ENCODE data around the gene VPS54.

Gene VPS54

DNA sequence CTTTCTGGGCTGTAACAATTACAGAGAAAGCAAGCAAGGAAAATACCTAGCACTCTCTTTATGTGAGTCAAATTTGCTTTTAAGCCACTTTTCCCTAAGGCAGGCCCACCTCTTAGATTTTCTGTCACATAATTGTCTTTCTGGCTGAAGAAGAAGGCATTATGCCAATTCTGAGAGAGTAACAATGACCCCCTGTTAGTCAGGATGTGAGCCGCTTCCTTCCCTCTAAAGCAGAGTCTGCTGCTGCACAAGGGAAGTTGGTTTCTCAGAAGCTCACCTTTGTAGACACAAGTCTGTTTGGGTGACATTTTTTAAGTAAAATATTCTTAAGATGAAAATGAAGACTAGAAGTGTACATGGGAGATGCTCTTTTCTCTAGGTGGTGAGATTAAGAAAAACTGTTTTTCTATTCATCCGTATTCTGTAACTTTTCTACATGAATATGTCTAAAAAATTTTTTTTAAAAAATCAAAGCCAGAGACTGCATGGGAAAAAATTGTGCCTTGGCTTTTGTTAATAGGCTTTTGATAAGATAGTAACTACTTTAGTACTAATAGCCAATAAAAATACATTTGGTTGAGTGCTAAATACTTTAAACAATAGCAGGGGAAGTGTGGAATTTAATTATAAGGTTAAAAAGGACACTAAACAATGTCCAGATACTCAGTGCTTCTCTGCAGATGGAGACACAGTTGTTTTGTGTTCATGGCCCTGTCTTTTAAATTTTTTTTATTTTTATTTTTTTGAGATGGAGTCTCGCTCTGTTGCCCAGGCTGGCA lies 33.4 kb upstream of the VPS54 start:
- Histone ChIP-seq H3K27ac (ENCODE audit: insufficient read depth, low read depth, low read length, poor library complexity, severe bottlenecking) (no peak overlapping the region), H3K4me3 (ENCODE audit: insufficient read depth, low read depth, low read length) (no peak overlapping the region), H3K9me3 (ENCODE audit: control insufficient read depth, low read length) (no peaks in the 10 kb centered on the region), H3K4me1 (ENCODE audit: control insufficient read depth, insufficient read depth, low read length) (peaks cover 14% of the 10 kb centered on the region), H3K36me3 (ENCODE audit: control insufficient read depth, insufficient read depth, low read length) (no peaks in the 10 kb centered on the region), H3K27me3 (ENCODE audit: control insufficient read depth, insufficient read depth, low read length, poor library complexity, severe bottlenecking) (no peaks in the 10 kb centered on the region)
- 86 to 92% methylated on average over 2 of the region's 3 CpGs for WGBS, 2 experiments

DNA sequence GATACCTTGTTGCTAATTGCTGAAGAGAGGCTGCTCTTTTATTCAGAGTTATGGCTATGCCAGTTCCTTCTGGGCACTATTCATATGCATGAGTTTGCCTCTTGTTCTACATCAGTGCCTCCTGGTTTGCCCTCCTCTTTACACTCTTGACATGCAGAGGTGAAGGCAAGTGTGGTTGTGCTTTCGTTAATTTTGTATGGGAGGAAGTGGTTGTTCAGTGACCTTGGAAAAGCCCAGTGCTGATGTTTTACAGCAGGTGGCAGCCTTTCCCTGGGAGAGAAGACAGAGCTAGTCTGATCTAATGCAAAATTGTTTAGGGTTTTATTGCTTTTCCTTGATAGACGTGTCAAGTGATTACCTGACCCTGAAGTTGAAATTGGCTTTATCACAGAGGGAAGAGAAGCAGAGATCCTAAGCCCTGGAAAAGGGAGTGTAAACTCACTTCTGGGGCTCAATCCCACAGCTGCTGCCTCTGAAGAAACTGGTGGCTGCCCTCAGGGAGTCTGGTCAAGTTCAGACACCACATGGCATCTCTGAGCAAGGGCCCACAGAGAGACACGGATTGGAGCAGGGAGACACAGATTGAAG lies 30.5 kb upstream of the VPS54 start:
- Histone ChIP-seq H3K36me3 (ENCODE audit: control insufficient read depth, insufficient read depth, low read length) (no peaks in the 10 kb centered on the region), H3K9me3 (ENCODE audit: control insufficient read depth, low read length) (no peaks in the 10 kb centered on the region), H3K27me3 (ENCODE audit: control insufficient read depth, insufficient read depth, low read length, poor library complexity, severe bottlenecking) (no peaks in the 10 kb centered on the region), H3K4me3 (ENCODE audit: insufficient read depth, low read depth, low read length) (no peak overlapping the region), H3K4me1 (ENCODE audit: control insufficient read depth, insufficient read depth, low read length) (peaks cover 14% of the 10 kb centered on the region), H3K27ac (ENCODE audit: insufficient read depth, low read depth, low read length, poor library complexity, severe bottlenecking) (no peak overlapping the region)
- 31 to 36% methylated on average over 3 of the region's 3 CpGs for WGBS, 2 experiments

- WGBS, 2 experiments: 87 to 97% methylated on average over 2 of the region's 2 CpGs
- H3K27ac ChIP-seq (ENCODE audit: insufficient read depth, low read depth, low read length, poor library complexity, severe bottlenecking): no peak overlapping the region
Observed at GRCh38 chr2:64045938-64046337, 26.7 kb upstream of the VPS54 start.

GRCh38 chr2:64040161-64040560 lies 20.9 kb upstream of the VPS54 start:
- 95 to 100% methylated on average over 3 of the region's 3 CpGs for WGBS, 2 experiments
- Histone ChIP-seq H3K4me1 (ENCODE audit: control insufficient read depth, insufficient read depth, low read length) (no peaks in the 10 kb centered on the region), H3K4me3 (ENCODE audit: insufficient read depth, low read depth, low read length) (no peak overlapping the region), H3K9me3 (ENCODE audit: control insufficient read depth, low read length) (no peaks in the 10 kb centered on the region), H3K27ac (ENCODE audit: insufficient read depth, low read depth, low read length, poor library complexity, severe bottlenecking) (no peak overlapping the region), H3K27me3 (ENCODE audit: control insufficient read depth, insufficient read depth, low read length, poor library complexity, severe bottlenecking) (no peaks in the 10 kb centered on the region), H3K36me3 (ENCODE audit: control insufficient read depth, insufficient read depth, low read length) (no peaks in the 10 kb centered on the region)

More at GRCh38 chr2:64045938-64046337, 26.7 kb upstream of the VPS54 start:
- Histone ChIP-seq H3K4me1 (ENCODE audit: control insufficient read depth, insufficient read depth, low read length) (no peaks in the 10 kb centered on the region), H3K27me3 (ENCODE audit: control insufficient read depth, insufficient read depth, low read length, poor library complexity, severe bottlenecking) (no peaks in the 10 kb centered on the region), H3K4me3 (ENCODE audit: insufficient read depth, low read depth, low read length) (no peak overlapping the region), H3K9me3 (ENCODE audit: control insufficient read depth, low read length) (no peaks in the 10 kb centered on the region), H3K36me3 (ENCODE audit: control insufficient read depth, insufficient read depth, low read length) (no peaks in the 10 kb centered on the region)

DNA sequence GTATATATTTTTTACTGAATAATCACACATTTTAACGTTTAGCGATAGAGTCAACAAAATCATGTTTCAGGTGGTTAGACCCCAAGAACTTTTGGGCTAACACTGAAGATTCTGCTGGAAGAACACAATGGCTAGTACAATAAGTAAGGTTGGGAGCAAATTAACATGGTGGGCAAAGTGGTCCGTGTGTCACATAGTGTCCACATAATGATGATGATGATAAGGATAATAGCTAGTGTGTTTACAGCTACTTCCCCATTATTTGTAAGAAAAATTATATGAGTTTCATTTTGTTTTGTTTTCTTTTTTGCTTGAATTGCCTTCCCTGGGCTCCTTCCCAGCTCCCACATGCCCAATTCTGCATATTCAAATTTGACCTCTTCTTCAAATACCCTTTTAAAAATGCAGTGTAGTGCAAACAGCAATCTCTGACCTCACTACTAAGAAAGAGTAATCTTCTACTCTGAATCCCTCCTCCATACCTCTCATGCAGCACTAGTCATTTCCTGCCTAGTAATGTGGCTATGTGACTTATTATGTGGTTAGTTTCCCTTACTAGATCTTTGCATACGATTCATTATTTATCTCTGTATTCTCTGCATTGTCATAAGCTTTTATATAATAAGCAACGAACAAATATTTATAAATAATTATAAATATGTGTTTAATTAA lies 16.9 kb upstream of the VPS54 start:
- Histone ChIP-seq H3K27ac (ENCODE audit: insufficient read depth, low read depth, low read length, poor library complexity, severe bottlenecking) (no peak overlapping the region), H3K9me3 (ENCODE audit: control insufficient read depth, low read length) (no peaks in the 10 kb centered on the region), H3K4me1 (ENCODE audit: control insufficient read depth, insufficient read depth, low read length) (no peaks in the 10 kb centered on the region), H3K36me3 (ENCODE audit: control insufficient read depth, insufficient read depth, low read length) (no peaks in the 10 kb centered on the region), H3K27me3 (ENCODE audit: control insufficient read depth, insufficient read depth, low read length, poor library complexity, severe bottlenecking) (no peaks in the 10 kb centered on the region), H3K4me3 (ENCODE audit: insufficient read depth, low read depth, low read length) (no peak overlapping the region)
- WGBS, 2 experiments: 85 to 87% methylated on average over 3 of the region's 5 CpGs

DNA sequence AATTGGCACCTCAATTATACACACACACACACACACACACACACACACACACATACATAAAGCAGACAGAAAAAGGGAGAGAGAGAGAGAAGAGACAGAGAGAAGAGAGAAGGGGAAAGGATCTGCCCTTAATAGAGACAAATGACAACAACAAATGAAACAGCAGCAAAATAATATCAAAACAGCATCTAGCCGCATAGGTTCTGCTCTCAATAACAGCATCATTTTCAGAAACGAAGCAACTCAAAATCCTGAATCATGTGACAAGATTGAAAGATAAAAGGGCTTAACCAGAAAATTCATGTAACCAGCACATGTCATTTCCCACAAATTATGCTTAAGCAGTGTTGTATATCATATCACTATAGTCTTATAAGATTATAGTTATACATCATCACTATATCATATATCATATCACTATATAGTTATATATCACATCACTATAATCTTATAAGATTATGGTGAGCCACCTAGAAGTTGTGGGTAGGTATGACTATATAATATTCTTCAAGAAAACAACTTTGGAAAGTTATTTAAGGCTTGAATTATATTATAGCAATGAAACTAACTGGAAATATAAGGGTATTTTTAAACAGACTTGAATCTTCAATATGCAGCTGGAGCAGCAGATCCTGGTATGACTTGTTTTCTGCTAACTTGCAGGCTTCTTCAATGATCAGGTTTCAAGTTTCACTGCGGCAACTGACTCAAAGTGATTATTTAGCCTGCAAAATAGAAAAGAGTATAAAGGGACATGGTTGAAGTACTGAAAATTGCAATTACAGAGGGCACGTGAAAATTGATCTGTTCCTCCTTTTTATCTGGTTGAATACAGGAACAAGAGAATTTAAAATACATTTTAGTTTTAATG lies 16.1 kb upstream of the VPS54 start:
- no peak overlapping the region for H3K4me3 ChIP-seq (ENCODE audit: insufficient read depth, low read depth, low read length)
- WGBS, 2 experiments: 85 to 88% methylated on average over 4 of the region's 4 CpGs
- H3K27me3 ChIP-seq (ENCODE audit: control insufficient read depth, insufficient read depth, low read length, poor library complexity, severe bottlenecking): no peaks in the 10 kb centered on the region
- no peaks in the 10 kb centered on the region for H3K4me1 ChIP-seq (ENCODE audit: control insufficient read depth, insufficient read depth, low read length)
- no peaks in the 10 kb centered on the region for H3K9me3 ChIP-seq (ENCODE audit: control insufficient read depth, low read length)
- no peaks in the 10 kb centered on the region for H3K36me3 ChIP-seq (ENCODE audit: control insufficient read depth, insufficient read depth, low read length)
- no peak overlapping the region for H3K27ac ChIP-seq (ENCODE audit: insufficient read depth, low read depth, low read length, poor library complexity, severe bottlenecking)

DNA sequence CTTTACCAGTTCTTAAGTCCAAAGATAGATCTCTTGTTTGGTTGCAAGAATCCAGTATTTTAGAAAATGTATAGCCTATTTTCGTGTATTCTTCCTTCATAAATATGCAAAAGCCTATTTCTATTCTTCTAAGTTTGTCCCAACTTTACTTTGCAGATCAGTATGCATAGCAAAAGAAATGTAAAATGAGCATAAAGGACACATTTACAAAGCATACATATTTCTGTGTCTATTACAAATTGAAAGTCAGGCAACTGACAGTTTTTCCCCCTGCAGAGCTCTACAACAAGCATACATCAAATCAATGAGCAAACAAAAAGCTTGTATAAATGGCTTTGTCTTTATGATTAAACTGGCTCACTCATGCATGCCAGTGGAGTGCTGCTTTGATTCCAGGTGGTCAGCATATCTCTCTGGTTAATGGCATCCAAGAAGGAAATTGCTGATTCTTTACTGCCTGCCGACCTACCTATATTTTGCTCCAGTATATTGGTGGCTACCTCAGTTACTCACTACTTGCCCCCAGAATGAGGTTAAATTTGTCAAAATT lies 10.0 kb upstream of the VPS54 start:
- Histone ChIP-seq H3K4me1 (ENCODE audit: control insufficient read depth, insufficient read depth, low read length) (no peaks in the 10 kb centered on the region), H3K36me3 (ENCODE audit: control insufficient read depth, insufficient read depth, low read length) (no peaks in the 10 kb centered on the region), H3K27me3 (ENCODE audit: control insufficient read depth, insufficient read depth, low read length, poor library complexity, severe bottlenecking) (no peaks in the 10 kb centered on the region), H3K4me3 (ENCODE audit: insufficient read depth, low read depth, low read length) (no peak overlapping the region), H3K27ac (ENCODE audit: insufficient read depth, low read depth, low read length, poor library complexity, severe bottlenecking) (no peak overlapping the region), H3K9me3 (ENCODE audit: control insufficient read depth, low read length) (no peaks in the 10 kb centered on the region)
- 80 to 100% methylated on average over 1 to 2 of the region's 2 CpGs for WGBS, 2 experiments

- H3K36me3 ChIP-seq (ENCODE audit: control insufficient read depth, insufficient read depth, low read length): no peaks in the 10 kb centered on the region
- no peaks in the 10 kb centered on the region for H3K4me1 ChIP-seq (ENCODE audit: control insufficient read depth, insufficient read depth, low read length)
- no peaks in the 10 kb centered on the region for H3K27me3 ChIP-seq (ENCODE audit: control insufficient read depth, insufficient read depth, low read length, poor library complexity, severe bottlenecking)
- H3K4me3 ChIP-seq (ENCODE audit: insufficient read depth, low read depth, low read length): no peak overlapping the region
- no peak overlapping the region for H3K27ac ChIP-seq (ENCODE audit: insufficient read depth, low read depth, low read length, poor library complexity, severe bottlenecking)
- H3K9me3 ChIP-seq (ENCODE audit: control insufficient read depth, low read length): no peaks in the 10 kb centered on the region
- WGBS, 2 experiments: 92 to 94% methylated on average over 3 of the region's 3 CpGs
Observed at GRCh38 chr2:64025741-64026140, 6.5 kb upstream of the VPS54 start.

DNA sequence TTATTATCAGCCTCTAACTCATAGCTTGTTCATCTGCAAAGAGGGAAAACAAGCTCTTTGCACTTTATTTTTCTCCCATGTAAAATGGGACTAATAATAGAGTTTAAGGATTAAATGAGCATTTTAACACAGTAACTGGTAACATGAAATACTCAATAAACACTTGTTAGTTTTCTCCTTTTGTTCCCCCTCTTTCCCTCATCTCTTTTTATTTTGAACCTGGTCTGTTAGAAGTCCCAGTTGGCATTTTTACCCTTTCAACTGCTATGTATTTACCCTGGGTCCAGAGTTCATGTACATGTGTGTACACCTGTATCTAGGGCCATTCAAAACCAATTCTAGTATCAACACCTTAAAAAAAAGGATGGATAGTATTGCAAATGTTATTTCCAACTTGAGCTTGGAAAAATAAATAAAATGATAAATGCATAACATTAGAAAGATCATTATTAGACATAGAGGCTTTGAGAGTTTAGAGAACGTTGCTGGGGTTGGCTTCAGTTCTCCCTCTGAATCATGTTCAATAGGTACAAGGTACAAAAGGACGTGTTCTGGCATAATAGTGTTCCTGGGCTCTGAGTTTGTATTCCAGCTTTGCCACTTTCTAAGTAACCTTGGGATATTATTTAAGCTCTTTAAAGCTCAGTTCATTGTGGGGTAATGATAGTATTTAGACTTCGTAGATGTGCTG lies 5.2 kb upstream of the VPS54 start:
- no peak overlapping the region for H3K4me3 ChIP-seq (ENCODE audit: insufficient read depth, low read depth, low read length)
- WGBS, 2 experiments: 93% methylated on average over 3 of the region's 3 CpGs
- H3K36me3 ChIP-seq (ENCODE audit: control insufficient read depth, insufficient read depth, low read length): no peaks in the 10 kb centered on the region
- peaks cover 8% of the 10 kb centered on the region for H3K4me1 ChIP-seq (ENCODE audit: control insufficient read depth, insufficient read depth, low read length)
- H3K9me3 ChIP-seq (ENCODE audit: control insufficient read depth, low read length): no peaks in the 10 kb centered on the region
- no peak overlapping the region for H3K27ac ChIP-seq (ENCODE audit: insufficient read depth, low read depth, low read length, poor library complexity, severe bottlenecking)
- H3K27me3 ChIP-seq (ENCODE audit: control insufficient read depth, insufficient read depth, low read length, poor library complexity, severe bottlenecking): no peaks in the 10 kb centered on the region
